AG09319 (cell line): ENCODE results near the gene LAMTOR4.

Experiments
- DNase-seq: peaks from one replicate; pipeline ENCODE4 v3.0.0-alpha.2; 2010; ENCODE audit warnings: low read depth; ENCODE audit errors: extremely low read depth
- TF ChIP-seq, protein P1 (sequence below): IDR thresholded peaks from 2 replicates; pipeline ENCODE4 v1.5.1; 2011; ENCODE audit warnings: low read depth, mild to moderate bottlenecking, inconsistent platforms, low read length, moderate library complexity

Gene LAMTOR4

DNA sequence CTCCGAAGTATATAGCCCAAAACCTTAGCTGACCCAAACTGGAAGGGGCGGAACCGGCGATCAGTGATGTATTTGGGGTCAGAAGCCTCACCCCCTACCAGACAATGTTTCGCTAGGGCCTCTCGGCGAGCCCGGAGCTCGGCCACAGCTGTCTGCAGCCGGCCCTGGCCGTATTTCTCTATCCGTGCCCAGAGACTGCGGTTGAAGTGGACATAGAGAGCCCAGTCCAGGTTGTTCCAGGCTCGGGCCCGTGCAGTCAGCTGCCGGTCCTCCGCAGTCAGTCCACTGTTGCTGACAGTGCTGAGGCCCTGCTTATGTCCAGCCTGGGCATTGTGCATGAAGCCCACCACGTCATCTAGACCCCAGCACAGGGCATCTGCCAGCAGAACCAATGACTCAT, 11.3 kb downstream of the LAMTOR4 start:
- TF ChIP-seq, protein P1, sequence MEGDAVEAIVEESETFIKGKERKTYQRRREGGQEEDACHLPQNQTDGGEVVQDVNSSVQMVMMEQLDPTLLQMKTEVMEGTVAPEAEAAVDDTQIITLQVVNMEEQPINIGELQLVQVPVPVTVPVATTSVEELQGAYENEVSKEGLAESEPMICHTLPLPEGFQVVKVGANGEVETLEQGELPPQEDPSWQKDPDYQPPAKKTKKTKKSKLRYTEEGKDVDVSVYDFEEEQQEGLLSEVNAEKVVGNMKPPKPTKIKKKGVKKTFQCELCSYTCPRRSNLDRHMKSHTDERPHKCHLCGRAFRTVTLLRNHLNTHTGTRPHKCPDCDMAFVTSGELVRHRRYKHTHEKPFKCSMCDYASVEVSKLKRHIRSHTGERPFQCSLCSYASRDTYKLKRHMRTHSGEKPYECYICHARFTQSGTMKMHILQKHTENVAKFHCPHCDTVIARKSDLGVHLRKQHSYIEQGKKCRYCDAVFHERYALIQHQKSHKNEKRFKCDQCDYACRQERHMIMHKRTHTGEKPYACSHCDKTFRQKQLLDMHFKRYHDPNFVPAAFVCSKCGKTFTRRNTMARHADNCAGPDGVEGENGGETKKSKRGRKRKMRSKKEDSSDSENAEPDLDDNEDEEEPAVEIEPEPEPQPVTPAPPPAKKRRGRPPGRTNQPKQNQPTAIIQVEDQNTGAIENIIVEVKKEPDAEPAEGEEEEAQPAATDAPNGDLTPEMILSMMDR: no peak
- no peak for DNase-seq

DNA sequence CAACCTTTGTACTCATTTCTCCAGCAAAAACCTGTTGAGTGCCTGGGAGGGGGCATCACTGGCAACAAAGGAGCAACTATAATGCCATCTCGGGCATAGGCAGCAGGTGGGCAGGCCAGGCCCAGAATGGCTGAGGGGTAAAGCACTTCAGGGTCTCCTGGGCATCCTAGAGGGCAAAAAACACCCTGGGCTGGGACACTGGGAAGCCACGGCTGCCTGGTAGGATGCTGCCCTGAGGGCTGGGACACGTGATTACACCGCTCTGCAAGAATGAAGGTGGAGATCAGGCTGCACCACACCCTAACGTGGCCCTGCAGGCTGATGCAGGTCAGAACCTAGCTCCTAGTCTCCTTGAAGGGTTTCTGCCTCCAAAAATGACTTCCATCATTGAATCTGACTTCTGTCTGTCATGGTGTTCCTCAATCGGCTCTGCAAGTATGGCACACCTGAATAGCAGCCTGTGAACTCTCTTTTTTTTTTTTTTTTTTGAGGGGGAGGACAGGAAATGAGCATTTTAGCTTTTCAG, 14.4 kb downstream of the LAMTOR4 start:
- no peak for DNase-seq

DNA sequence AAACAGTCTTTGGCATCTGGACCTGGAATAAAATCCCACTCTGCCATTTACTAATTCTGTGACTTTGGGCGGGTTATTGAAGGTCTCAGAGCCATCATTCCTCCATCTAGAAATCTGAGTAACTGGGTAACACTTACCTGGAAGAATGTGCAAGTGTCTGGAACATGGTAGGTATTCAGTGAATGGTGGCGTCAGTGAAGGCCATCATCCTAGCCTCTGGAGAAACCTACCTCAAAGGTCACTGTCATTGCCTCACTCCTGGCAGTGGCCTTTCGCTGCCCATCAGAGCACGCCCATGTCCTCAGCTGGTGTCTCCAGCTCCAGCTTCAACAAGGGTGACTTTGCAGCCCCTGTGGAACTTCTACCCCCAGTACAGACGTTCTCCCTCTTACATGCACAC, 15.2 kb downstream of the LAMTOR4 start:
- no peak for DNase-seq
- TF ChIP-seq, protein P1: no peak

More for the DNA sequence above, 14.4 kb downstream of the LAMTOR4 start:
- TF ChIP-seq, protein P1: no peak

DNA sequence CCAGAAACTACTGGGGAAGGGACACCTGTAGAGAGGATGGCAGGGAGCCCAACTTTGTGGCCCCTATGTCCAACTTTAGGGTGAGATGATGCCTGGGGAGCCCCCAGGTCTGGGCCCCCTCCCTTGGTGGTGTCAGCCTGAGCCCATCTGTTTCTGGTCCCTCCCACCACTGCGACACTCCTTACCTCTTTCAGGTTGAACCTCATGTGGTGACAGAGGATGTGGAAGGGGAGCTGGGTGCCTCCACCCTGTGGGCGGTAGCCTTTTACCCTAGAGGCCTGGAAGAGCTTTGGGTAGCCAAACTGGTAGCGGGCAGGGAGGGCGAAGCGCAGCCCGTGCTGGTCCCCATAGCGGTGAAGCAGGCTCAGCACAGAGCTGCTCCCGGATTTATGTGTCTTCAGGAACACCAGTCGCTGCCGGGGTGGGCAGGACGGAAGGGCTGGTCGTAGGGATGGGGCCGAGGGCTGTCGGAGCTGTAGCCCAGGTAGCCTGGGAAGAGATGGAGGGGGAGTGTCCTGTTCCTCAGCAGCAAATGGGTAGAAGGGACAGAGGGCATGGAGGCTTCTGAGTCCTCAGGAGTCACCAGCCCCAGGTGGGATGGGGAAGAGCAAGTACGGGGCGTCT, 17.7 kb downstream of the LAMTOR4 start:
- TF ChIP-seq, protein P1: no peak
- DNase-seq: no peak

DNA sequence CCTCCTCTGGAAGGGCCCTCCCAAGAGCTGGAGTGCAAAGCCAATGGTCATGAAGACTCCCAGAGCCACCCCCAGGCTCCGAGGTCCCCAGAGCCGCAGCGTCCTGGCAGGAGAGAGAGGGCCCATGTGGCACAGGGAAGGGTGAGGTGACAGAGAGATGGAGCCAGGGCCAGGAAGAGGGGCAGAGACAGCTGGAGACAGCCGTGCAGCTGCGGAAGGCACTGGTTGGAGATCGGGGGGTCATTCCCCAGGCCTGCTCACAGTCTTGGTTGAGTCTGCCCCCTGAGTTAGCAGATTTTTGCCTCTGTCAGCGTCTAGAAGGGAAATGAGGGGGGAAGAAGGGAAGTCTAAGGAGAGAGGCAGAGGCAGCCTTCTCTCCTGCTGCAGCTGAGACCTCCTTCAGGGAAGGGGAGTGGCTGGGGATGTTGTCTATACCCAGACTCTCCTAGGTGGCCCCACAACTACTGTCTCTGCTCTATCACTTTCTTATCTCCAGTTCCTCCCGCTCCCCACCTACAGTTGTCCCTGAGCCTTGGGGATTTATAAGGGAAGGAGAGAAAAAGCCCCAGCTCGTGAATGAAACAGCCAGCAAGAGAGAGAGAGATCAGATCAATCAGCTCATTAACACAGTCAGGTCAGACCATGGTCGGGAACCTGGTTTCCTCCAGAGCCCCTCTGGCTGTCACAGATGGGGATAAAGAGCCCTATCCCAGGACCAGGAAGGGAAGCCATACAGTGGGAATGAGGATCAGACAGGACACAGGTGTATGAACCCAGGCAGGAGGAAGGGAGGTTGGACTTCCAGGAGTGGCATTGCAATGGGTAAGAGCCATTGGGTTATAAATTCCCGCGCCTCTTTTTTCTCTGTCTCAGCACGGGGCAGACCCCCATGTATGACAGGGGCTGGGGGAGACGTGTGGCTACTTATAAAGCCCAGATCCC, 18.5 kb downstream of the LAMTOR4 start:
- DNase-seq: no peak
- TF ChIP-seq, protein P1: no peak

DNA sequence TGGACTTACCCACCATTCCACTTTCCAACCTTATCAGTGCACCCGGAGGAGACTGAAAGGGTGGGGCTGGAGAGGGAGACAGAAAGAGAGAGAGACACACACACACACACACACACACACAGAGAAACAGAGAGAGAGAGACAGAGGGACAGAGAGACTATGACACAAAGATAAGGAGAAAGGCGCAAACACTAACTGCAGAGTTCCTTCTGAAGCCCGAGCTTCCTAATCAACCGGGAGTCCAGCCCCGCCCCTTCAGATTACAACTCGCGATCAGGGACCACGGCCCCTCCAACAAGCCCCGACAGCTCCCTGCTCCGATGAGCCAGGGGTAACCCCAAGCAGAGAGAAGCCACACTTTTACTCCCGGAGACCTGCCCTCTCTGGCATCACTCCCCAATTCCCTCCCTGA, 19.2 kb downstream of the LAMTOR4 start:
- DNase-seq: no peak
- TF ChIP-seq, protein P1: no peak
